GM19238 (cell line): ENCODE data around the gene IL18R1.

ENCODE experiments used
- DNase-seq: peaks from one replicate; pipeline ENCODE4 v3.0.0; 2011; ENCODE audit warnings: low spot score; ENCODE audit not compliant: insufficient read length

The IL18R1 gene

GRCh38 chr2:102432386-102432785, 76.8 kb downstream of the IL18R1 start:
- DNase-seq, result no peak

GRCh38 chr2:102433973-102434654, 78.5 kb downstream of the IL18R1 start:
- no peak for DNase-seq

GRCh38 chr2:102434655-102435381, 79.2 kb downstream of the IL18R1 start:
- no peak for DNase-seq

- DNase-seq, result no peak
These were observed 80.1 kb downstream of the IL18R1 start for GRCh38 chr2:102435741-102436140.

GRCh38 chr2:102436323-102436722, 80.7 kb downstream of the IL18R1 start:
- no peak for DNase-seq

GRCh38 chr2:102437122-102437521, 81.5 kb downstream of the IL18R1 start:
- no peak for DNase-seq

- DNase-seq, result no peak
These were observed 82.5 kb downstream of the IL18R1 start for GRCh38 chr2:102438111-102438510.

- no peak for DNase-seq
These were observed 83.0 kb downstream of the IL18R1 start for GRCh38 chr2:102438578-102438977.

GRCh38 chr2:102439065-102439695, 83.6 kb downstream of the IL18R1 start:
- no peak for DNase-seq

GRCh38 chr2:102442967-102443828, 87.6 kb downstream of the IL18R1 start:
- DNase-seq, result no peak

GRCh38 chr2:102444233-102444632, 88.6 kb downstream of the IL18R1 start:
- DNase-seq, result no peak

GRCh38 chr2:102446936-102447335, 91.3 kb downstream of the IL18R1 start:
- DNase-seq, result no peak
